GM03348 (cell line): ENCODE measurements around the gene SEPHS2.
"Not testable (repeated sequence)": the region's sequence is repeated elsewhere in the genome, so short reads cannot be mapped to it uniquely, and the experiment has no call there.

Experiments
- DNase-seq: peaks from one replicate; pipeline ENCODE4 v3.0.0; 2012; ENCODE audit warnings: low spot score

The SEPHS2 gene

GRCh38 chr16:30464078-30464477 is 18.4 kb upstream of the SEPHS2 start:
- DNase-seq = no peak

DNA sequence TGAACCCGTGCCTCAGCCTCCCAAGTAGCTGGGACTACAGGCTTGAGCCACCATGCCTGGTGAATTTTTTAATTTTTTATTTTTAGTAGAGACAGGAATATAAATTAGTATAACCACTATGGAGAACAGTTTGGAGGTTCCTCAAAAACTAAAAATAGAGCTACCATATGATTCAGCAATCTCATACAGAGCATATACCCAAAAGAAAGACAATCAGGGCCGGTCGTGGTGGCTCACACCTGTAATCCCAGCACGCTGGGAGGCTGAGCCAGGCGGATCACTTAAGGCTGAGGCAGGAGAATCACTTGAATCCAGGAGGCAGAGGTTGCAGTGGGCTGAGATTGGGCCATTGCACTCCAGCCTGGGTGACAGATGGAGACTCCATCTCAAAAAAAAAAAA is 15.8 kb upstream of the SEPHS2 start:
- DNase-seq = not testable (repeated sequence)

GRCh38 chr16:30459456-30459855 is 13.8 kb upstream of the SEPHS2 start:
- no peak for DNase-seq

DNA sequence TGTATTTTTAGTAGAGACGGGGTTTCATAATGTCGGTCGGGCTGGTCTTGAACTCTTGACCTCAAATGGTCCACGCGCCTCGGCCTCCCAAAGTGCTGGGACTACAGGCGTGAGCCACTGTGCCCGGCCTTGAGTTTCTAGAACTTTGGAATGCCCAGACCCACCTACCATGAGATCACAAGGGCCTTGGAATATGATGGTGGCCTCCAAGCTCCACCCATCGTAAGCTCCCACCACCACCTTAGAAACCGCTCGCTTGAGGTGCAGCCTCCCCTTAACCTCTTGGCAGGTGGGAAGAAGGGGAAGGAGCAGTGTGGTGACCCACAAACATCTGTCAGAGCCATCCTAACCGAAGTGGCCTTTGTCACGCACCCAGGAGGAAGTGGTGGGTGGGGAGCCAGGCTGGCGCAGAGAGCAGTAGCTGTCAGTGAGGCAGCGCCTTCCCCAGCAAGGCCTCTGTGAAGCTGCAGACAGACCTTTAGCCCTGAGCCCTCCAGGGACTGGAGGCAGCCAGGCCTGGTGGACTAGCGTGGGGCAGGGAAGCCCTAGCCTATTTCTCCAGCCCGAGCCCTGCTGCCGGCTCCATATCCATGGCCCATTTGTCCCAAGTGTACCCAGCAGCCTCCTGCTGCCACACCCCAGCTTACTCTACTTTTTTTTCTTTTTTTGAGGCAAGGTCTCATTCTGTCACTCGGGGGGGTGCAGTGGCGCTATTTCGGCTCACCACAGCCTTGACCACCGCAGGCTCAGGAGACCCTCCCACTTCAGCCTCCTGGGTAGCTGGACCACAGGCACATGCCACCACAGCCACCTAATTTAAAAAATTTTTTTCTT is 13.1 kb upstream of the SEPHS2 start:
- DNase-seq = no peak

DNA sequence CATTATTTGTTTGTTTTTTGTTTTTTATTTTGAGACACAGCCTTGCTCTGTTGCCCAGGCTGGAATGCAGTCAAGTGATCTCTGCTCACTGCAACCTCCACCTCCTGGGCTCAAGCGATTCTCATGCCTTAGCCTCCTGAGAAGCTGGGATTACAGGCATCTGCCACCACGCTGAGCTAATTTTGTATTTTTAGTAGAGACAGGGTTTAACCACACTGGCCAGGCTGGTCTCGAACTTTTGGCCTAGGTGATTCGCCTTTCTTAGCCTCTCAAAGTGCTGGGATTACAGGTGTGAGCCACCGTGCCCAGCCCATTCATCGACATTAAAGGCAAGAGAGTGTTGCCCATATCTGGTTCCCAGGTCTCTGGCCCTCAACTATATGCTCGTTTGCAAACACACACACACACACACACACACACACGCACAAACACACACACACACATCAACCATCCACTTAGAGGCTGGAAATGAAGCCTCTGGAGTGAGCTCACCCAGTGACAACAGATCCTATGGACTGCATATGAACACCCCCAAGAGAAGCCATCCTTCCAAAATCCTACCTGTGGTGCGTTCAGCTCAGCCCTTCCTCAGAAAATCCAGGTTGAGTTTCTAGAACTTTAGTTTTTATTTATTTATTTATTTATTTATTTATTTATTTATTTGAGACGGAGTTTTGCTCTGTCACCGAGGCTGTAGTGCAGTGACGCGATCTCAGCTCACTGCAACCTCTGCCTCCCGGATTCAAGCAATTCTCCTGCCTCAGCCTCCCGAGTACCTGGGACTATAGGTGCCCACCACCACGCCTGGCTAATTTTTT is 12.3 kb upstream of the SEPHS2 start:
- no peak for DNase-seq

- no peak for DNase-seq
Measured at GRCh38 chr16:30457256-30457655, 11.6 kb upstream of the SEPHS2 start.

DNA sequence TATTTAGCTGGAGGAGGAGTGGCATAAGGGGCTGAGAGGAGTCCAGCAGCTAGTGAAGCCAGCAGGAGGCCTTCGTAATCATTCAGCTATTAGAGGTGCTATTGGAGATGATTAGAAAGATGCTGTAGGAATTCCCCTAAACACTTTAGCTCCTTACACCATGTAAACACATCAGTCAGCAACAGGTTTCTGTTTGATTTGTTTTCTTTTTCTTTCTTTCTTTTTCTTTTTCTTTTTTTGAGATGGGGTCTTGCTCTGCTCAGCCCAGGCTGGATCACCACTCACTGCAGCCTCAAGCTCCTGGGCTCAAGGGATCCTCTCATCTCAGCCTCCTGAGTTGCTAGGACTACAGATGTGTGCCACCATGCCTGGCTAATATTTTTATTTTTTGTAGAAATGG is 10.6 kb upstream of the SEPHS2 start:
- no peak for DNase-seq

DNA sequence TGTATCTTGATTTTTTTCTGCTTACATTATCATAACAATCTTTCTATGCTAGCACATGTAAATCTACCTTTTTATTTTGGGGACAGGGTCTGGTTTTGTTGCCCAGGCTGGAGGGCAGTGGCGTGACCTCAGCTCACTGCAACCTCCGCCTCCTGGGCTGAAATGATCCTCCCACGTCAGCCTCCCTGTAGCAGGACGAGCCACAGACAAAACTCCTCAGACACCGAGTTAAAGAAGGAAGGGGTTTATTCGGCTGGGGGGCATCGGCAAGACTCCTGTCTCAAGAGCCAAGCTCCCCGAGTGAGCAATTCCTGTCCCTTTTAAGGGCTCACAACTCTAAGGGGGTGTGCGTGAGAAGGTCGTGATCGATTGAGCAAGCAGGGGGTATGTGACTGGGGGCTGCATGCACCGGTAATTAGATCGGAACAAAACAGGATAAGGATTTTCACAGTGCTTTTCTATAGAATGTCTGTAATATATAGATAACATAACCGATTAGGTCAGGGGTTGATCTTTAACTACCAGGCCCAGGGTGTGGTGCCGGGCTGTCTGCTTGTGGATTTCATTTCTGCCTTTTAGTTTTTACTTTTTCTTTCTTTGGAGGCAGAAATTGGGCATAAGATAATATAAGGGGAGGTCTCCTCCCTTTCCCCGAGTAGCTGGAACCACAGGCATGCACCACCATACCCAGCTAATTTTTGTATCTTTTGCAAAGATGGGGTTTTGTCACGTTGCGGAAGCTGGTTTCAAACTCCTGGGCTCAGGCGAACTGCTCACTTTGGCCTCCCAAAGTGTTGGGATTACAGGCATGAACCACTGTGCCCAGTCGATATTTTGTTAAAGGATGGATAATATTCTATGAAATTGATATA is 7.3 kb upstream of the SEPHS2 start:
- not testable (repeated sequence) for DNase-seq

DNA sequence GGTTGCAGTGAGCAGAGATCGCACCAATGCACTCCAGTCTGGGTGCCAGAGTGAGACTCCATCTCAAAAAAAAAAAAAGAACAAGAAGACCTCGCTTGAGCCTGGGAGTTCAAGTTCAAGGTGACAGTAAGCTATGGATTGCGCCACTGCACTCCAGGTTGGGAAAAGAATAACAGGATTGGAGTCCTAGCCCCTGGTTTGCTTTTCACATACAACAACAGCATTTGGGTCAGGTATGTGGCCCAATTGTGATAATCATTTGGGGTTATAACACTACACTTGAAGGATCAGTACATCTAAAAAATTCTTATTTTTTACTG is 3.4 kb upstream of the SEPHS2 start:
- DNase-seq = no peak

- no peak for DNase-seq
Measured at GRCh38 chr16:30447512-30448226, 2.0 kb upstream of the SEPHS2 start.

DNA sequence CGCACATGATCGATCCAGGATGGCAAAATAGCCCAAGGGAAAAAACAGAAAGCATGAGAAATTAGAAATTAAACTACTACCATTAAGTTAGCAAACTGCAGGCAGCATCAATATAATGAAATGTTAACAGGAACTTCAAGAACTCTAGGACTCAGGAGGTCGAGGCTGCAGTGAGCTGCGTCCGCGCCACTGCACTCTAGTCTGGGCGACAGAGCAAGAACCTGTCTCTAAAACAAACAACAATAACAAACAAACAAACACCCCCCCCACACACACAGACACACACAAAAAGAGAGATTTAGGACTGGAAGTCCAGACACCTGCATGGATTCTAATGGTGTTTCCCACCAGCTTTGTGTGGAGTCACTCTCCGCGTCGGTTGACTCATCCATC is 525 bp upstream of the SEPHS2 start:
- no peak for DNase-seq

- DNase-seq = no peak
Measured at GRCh38 chr16:30445149-30445407, 596 bp downstream of the SEPHS2 start.

DNA sequence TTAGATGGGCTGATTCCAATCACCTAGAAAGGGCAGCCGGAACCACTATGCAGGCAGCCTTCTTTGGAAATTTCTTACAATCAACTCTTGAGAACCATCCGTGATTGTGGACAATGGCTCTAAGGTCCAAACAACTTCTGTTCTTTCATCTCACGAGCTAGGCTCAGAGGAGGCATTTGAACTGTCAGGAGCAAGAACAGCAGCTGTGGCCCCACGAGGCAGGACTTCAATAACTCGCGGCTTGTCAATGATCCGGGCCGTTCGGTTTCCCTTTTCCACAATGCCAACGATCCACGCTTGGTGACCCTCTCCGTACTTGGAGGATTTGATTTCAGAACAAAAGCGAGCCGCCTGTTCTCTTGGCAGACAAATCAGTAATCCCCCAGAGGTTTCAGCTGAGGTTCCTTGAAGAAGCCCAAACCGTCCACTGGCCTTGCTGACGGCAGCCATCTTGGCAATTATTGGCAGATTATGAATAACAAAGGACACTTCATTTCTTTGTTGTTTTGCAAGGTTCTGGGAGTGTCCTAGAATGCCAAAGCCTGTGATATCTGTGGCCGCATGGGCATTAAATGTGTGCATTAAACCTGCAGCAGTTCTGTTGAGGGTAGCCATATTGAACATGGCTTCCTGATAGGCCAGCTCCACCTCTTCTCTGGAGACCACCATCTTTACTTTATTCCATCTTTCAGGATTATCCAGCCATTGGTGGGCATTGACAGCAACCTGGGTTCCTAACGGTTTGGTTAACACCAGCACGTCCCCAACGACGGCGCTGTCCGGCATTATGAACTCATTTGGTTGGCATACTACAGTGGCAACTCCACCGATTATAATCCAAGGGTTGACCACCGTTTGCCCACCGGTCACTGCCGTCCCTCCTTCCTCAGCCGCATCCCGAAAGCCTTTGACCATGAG is 1.2 kb downstream of the SEPHS2 start:
- no peak for DNase-seq

- no peak for DNase-seq
Measured at GRCh38 chr16:30443631-30444030, 2.0 kb downstream of the SEPHS2 start.

DNA sequence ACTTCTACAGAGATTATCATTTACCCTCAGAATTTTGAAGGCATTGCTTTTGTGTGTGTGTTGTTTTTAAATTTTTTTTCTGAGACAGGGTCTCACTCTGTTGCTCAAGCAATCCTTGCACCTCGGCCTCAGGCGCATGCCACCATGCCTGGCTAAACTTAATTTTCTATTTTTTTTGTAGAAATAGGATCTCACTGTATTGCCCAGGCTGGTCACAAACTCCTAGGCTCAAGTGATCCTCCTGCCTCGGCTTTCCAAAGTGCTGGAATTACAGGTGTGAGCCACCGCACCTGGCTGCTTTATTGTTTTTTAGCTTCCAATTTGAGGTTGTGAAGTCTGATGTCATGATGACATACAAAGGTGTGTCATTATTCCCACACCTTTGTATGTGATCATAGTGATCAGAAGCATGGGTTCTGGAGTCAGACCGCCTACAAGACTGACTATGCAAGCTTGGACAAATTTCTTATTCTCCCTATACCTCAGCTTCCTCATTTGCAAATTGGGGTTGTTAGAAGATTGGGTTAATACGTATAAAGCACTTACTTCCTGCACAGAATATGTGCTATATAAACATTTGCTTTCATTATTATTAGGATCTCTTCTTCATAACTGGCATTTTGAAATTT is 5.8 kb downstream of the SEPHS2 start:
- no peak for DNase-seq

GRCh38 chr16:30438835-30439234 is 6.8 kb downstream of the SEPHS2 start:
- no peak for DNase-seq

DNA sequence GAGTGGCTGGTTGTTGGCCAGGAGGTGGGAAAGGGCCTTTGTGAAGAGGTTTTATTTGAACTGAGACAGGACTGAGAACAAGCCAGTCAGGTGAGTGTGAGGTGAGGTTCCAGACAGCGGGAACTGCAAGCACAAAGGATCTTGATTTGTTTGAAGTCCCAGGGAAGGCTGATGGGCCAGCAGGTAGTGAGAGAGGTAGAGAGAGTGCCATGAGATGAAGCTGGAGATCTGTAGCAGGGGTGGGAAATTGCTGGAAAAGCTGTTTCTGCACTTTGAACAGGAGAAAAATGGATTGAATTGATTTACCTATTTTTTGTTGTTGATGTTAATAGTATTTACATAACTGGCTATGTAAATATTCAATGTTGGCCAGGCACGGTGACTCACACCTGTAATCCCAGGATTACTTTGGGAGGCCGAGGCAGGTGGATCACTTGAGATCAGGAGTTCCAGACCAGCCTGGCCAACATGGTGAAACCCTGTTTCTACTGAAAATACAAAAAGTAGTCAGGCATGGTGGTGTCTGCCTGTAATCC is 8.1 kb downstream of the SEPHS2 start:
- no peak for DNase-seq

- DNase-seq = no peak
Measured at GRCh38 chr16:30434852-30435251, 10.8 kb downstream of the SEPHS2 start.

- DNase-seq = no peak
Measured at GRCh38 chr16:30430428-30430970, 15.2 kb downstream of the SEPHS2 start.
